Retina (tissue), 1 donor: ENCODE data around the gene KDM4E.
"Not testable (repeated sequence)": the region's sequence is repeated elsewhere in the genome, so short reads cannot be mapped to it uniquely, and the experiment has no call there.

Source experiments
- DNase-seq: peaks from one replicate; pipeline ENCODE4 v3.0.0-alpha.2; 2016

The KDM4E gene

GRCh38 chr11:95024958-95025357 lies at the start of gene KDM4E:
KDM4E (plus strand) TSS chr11:95025258; CDS start chr11:95025558, 300 bp downstream.
- DNase-seq: no peak

GRCh38 chr11:94975599-94975998 lies 49.5 kb upstream of the KDM4E start:
- no peak for DNase-seq

GRCh38 chr11:94987378-94987777 lies 37.7 kb upstream of the KDM4E start:
- no peak for DNase-seq

DNA sequence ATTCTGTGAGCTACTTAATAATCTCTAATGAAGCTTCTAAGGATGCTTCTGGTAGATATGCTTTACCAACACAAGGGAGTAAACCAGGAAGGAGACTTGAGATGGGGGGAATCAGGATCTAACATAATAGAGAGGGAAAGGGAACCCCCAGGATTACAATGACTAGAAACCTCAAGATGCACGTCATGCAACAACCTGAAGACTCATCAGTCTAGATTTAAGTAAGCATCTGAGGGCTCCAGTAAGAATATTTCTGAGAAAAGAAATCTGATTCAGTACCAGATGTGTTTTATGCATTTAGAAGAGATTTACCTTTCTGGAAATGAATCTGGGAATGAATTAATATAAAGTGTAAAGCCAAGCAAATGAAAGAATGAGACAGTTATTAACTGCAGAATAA lies 36.3 kb upstream of the KDM4E start:
- no peak for DNase-seq

DNA sequence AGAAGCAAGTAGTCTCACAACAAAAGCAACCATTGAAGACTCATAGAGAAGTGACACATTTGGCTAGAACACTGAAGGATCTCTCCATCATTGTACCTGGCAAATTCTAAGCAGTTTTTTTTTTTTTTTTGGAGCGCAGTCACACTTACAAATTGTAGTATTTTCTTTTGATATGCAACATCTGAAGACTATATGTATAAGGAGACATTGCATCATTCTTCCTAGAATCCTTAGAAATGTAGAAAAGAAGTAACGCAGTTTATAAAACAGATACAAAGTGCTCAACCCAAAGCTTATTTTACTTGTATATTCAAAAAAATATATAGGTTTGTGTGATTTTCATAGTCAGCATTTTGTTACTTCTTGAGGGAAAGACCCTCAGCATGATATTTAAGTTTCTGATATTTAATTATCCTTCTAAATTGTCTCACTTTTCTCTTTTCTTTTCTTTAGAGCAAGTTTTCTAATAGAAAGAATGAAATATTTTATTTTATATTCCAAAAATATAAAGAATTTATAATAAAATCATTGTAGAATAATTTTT lies 31.6 kb upstream of the KDM4E start:
- DNase-seq: no peak

- DNase-seq: no peak
These were observed 27.6 kb upstream of the KDM4E start for GRCh38 chr11:94997437-94997836.

- DNase-seq: no peak
These were observed 26.8 kb upstream of the KDM4E start for GRCh38 chr11:94998285-94998684.

GRCh38 chr11:95003716-95004115 lies 21.3 kb upstream of the KDM4E start:
- DNase-seq: no peak

- DNase-seq: no peak
These were observed 19.4 kb upstream of the KDM4E start for GRCh38 chr11:95005642-95006041.

DNA sequence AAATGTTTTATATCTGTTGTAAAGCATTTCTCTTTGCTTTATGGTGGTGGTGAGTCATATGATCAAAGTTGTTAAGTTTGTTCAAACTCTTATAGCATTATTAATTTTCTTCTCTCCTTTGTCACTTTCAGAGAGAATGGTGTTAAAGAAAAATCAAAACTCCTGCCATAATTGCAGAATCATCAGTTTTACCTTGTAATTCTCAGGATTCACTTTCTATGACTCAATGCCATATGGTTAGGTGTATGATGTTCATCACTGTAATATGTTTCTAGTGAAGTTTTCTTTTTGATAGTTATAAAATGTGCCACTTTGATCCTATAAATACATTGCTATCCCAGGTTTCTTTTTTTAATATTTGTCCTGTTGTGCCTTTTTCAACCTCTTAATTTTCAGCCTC lies 13.7 kb upstream of the KDM4E start:
- no peak for DNase-seq

DNA sequence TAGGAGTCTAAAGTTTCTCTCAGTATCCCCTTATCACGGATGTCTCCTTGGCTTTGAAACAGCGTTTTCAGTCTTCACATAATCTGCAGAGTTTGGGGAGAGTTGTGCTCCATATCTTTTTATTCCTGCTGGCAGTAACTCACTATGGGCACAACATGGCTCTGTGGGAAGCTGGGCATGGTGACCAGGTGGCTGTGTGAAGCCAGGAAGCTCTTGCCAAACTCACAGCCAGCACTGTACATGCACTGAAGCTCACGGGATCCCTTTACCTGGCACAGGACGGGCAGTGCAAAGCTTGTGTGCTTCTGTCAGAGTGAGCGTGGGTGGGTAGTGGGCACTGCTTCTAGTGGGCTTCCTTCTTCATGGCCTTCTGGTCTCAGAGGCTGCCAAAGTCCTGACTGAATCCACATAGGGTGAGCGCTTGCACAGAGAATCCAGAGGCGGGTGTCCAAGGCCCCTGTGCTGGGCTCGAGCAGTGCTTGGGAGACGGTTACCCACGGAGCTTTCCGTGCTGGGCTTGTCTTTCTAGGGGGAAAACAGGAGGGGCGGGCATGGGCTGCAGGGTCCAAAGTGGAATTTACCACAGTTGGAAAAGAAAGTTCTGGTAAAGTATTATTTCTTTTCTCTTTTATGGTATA lies 10.8 kb upstream of the KDM4E start:
- DNase-seq: no peak

GRCh38 chr11:95016139-95016538 lies 8.9 kb upstream of the KDM4E start:
- DNase-seq: no peak

DNA sequence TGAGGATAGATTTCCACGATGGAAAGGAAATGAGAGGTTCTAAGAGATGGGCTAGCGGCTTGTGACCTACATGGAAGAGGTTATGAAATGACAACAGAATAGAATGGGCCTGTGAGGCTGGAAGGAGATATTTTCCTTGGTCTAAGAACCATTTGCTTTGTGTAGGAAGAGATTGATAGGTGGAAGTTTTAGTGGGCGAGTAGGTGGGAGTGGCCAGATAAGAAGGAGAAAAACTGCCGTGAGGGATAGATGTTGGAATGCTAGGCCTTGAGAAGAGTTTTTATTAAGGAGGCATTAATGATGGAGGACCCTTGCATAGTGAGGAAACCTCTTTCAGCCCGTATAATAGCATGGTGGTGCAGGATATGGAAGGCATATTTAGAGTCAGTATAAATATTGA lies 3.6 kb upstream of the KDM4E start:
- DNase-seq: not testable (repeated sequence)

- DNase-seq: not testable (repeated sequence)
These were observed 536 bp downstream of the KDM4E start for GRCh38 chr11:95025594-95025993.

DNA sequence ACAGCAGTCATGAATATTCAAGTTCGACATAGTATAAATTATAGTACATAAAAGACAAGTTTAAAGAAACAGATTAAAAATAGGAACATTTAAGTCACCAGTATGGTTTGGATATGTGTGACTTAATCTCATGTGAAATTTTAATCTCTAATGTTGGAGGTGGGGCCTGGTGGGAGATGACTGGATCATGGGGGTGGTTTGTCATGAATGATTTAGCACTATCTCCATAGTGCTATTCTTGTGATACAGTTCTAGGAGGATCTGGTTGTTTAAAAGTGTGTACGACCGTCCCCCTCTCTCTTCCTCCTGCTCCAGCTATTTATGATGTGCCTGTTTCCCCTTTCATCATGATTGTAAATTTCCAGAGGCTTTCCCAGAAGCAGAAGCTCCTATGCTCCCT lies 3.3 kb downstream of the KDM4E start:
- no peak for DNase-seq

DNA sequence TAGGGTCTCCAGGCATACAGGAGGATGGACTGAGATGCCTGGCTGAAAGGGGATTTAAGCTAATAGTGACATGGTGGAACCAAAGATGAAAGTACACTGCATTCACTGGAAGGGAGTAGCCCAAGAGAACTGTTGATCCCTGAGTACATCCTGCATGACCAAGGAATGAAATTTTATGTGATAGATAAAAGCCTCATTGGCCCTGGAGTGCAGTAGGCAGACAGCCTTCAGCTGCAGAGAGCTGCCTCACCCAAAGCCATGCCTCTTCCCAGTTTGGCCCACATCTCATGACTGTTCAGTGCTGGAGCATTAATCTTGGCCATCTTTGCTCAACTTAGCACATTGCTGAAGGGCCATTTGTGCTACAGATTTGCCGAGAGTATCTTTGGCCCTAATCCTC lies 8.0 kb downstream of the KDM4E start:
- no peak for DNase-seq

DNA sequence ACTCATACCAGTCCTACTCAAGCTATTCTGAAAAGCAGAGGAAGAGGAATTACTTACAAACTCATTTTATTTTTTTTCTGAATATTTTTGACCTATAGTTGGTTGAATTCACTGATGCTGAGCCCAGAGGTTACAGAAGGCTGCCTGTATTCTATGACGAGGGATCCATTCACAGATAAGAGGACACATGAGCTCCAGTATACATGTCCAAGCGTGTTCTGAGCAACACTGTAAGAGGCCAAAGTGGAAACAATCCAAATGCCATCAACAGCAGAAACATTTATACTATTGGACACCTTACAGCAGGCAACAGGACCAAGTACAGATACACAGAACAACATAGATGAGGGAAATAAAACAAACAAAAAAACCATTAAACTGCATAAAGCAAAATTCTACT lies 10.3 kb downstream of the KDM4E start:
- DNase-seq: no peak

DNA sequence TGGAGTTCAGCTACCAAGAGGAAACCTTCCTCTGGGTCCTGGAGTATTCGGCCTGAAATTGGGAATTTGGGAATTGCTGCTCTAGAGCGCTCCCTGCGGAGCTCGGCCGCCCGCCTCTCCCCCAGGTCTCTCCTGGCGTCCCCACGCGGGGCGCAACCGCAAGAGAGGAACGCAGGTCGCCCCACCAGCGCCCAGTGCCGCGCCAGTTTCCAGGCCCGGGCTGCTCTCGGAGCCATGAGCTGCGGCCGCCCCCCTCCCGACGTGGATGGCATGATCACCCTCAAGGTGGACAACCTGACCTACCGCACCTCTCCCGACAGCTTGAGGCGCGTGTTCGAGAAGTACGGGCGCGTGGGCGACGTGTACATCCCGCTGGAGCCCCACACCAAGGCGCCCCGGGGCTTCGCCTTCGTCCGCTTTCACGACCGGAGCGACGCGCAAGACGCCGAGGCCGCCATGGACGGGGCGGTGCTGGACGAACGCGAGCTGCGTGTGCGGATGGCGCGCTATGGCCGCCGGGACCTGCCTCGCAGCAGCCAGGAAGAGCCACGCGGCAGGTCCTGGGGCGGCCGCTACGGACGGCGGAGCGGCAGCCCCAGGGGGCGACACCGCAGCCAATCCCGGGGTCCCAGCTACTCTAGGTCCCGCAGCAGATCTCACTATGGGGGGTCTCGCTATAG lies 12.4 kb downstream of the KDM4E start:
- DNase-seq: peak; percentile 65

DNA sequence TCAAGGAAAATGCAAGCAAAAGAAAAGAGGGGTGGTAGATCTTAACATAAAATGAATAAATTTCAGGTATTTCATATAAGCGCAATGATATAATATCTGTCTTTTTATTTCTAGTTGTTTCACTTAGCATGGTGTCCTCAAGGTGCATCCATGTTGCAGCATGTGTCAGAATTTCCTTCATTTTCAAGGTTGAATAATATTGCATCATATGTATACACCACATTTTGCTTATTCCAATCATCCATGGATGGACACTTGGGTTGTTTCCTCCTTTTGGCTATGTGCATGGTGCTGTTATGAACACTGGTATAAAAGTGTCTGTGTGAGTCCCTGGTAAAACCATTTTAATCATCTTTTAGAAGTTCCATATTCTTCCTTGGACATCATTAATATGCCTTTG lies 17.2 kb downstream of the KDM4E start:
- DNase-seq: no peak

DNA sequence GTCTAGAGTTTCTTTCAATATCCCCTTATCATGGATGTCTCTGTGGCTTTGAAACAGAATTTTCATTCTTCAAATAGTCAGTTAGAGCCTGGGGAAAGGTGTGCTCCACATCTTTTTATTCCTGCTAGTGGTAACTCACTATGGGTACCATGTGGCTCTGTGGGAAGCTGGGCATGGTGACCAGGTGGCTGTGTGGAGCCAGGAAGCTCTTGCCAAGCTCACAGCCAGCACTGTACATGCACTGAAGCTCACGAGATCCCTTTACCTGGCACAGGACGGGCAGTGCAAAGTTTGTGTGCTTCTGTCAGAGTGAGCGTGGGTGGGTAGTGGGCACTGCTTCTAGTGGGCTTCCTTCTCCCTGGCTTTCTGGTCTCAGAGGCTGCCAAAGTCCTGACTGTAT lies 17.8 kb downstream of the KDM4E start:
- no peak for DNase-seq

GRCh38 chr11:95044010-95044409 lies 19.0 kb downstream of the KDM4E start:
- DNase-seq: no peak

DNA sequence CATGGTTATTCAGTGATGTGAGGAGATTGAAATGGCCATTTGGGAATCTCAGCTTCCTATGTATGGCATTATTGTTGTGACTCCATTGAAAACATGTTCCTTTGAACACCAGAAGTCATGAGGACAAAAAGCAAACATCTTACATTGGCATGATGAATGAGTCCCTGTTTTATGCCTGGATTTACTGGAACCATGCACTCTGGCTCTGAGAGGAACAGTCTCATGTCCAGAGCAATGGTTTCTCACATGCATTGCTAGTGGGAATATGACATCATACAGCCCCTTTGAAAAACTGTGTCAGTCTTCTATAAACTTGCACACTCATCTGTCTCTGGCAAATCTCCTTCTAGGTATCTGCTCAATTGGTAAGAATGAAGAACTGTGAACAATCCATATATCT lies 20.8 kb downstream of the KDM4E start:
- no peak for DNase-seq

DNA sequence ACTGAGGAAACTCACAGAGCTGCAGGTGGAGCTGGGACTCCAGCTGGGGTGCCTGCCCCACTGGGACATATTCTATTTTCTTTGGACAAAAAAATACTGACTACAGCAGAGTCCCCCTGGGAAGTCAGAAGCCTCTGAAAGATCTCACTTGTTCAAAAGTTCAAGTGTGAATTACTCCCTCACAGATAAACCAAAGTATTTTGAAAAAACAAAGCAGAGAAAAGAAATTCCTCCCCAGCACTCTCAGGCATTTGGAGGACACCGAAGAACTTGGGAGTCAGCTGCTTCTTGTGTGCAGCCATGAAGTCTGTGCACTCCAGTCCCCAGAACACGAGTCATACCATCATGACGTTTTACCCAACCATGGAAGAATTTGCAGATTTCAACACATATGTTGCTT lies 24.1 kb downstream of the KDM4E start, which contains the start of gene KDM4F:
TSS of gene KDM4F (plus strand) at position 301 of the 400 bp plus-strand sequence.
- DNase-seq: not testable (repeated sequence)

- DNase-seq: no peak
These were observed 25.6 kb downstream of the KDM4E start for GRCh38 chr11:95050595-95051202.
